Neural cell (in vitro differentiated cells): ENCODE data around the gene ARSD. TPM values are rescaled to one million over a fixed set of nuclear protein-coding genes. Genes with fewer than 3 reads are reported as not detected.
"Not testable (repeated sequence)": the region's sequence is repeated elsewhere in the genome, so short reads cannot be mapped to it uniquely, and the experiment has no call there.

Source experiments
- H2AFZ ChIP-seq: fragments of 200-600, 300-800 bp; sonication (generic), shearing (Covaris generic); 2 replicates; pipeline ENCODE4 v1.6.0; 2014; ENCODE audit warnings: low read depth, mild to moderate bottlenecking, antibody characterized with exemption, low read length, moderate library complexity
- H3F3A ChIP-seq: fragments of 200-600 bp; shearing (Covaris generic); 2 replicates; pipeline ENCODE4 v1.6.1; 2016; ENCODE audit warnings: mild to moderate bottlenecking, moderate library complexity, mixed read lengths, antibody characterized with exemption, low read length; ENCODE audit not compliant: insufficient read depth, poor library complexity, severe bottlenecking
- H3K27ac ChIP-seq: fragments of 200-600, 300-800 bp; sonication (generic), shearing (Covaris generic); 2 replicates; pipeline ENCODE4 v1.5.1; 2014; ENCODE audit warnings: mild to moderate bottlenecking, low read length, moderate library complexity
- H3K27me3 ChIP-seq: fragments of 300-800, 200-600 bp; sonication (generic), shearing (Covaris generic); 2 replicates; pipeline ENCODE4 v1.6.0; 2014; ENCODE audit warnings: mild to moderate bottlenecking, low read depth, low read length, moderate library complexity; ENCODE audit not compliant: insufficient read depth
- H3K36me3 ChIP-seq: fragments of 300-800, 200-600 bp; sonication (generic), shearing (Covaris generic); 2 replicates; pipeline ENCODE4 v1.5.1; 2014; ENCODE audit warnings: mild to moderate bottlenecking, antibody characterized with exemption, low read length, moderate library complexity; ENCODE audit not compliant: insufficient read depth
- H3K4me2 ChIP-seq: fragments of 300-800, 200-600 bp; sonication (generic), shearing (Covaris generic); 2 replicates; pipeline ENCODE4 v1.6.0; 2014; ENCODE audit warnings: mild to moderate bottlenecking, low read length
- H3K4me3 ChIP-seq: fragments of 300-800, 200-600 bp; sonication (generic), shearing (Covaris generic); 2 replicates; pipeline ENCODE4 v1.5.1; 2014; ENCODE audit warnings: mild to moderate bottlenecking, low read length, moderate library complexity
- H3K79me2 ChIP-seq: fragments of 200-600 bp; shearing (Covaris generic); replicated peaks from 2 replicates; pipeline ENCODE4 v1.6.0; 2014; ENCODE audit warnings: mild to moderate bottlenecking, low read length, moderate library complexity; ENCODE audit not compliant: insufficient read depth
- H3K9ac ChIP-seq: fragments of 300-800, 200-600 bp; sonication (generic), shearing (Covaris generic); 2 replicates; pipeline ENCODE4 v1.6.1; 2016; ENCODE audit warnings: mild to moderate bottlenecking, low read length, mixed read lengths
- H3K9me2 ChIP-seq: fragments of 200-600 bp; shearing (Covaris generic); 2 replicates; pipeline ENCODE4 v1.6.1; 2016; ENCODE audit warnings: mild to moderate bottlenecking, low read length, mixed read lengths; ENCODE audit not compliant: insufficient read depth
- H3K9me3 ChIP-seq: fragments of 200-600, 300-800 bp; sonication (generic), shearing (Covaris generic); 2 replicates; pipeline ENCODE4 v1.6.1; 2016; ENCODE audit warnings: mild to moderate bottlenecking, mixed run types, low read length, moderate library complexity, mixed read lengths
- H4K20me1 ChIP-seq: fragments of 200-600 bp; shearing (Covaris generic); 2 replicates; pipeline ENCODE4 v1.6.1; 2016; ENCODE audit warnings: mild to moderate bottlenecking, mixed run types; ENCODE audit not compliant: insufficient read depth
- EP300 ChIP-seq: fragments of 450-650 bp; conservative IDR thresholded peaks from 2 replicates; pipeline ENCODE4 v1.6.1; 2014; ENCODE audit warnings: antibody characterized with exemption, mild to moderate bottlenecking, moderate library complexity; ENCODE audit not compliant: poor library complexity, severe bottlenecking
- EZH2 ChIP-seq: fragments of 200-600, 300-800 bp; shearing (Covaris generic), sonication (generic); IDR thresholded peaks from 2 replicates; pipeline ENCODE4 v1.6.1; 2014; ENCODE audit warnings: antibody characterized with exemption, low read length, borderline replicate concordance, mild to moderate bottlenecking; ENCODE audit not compliant: insufficient read depth, poor library complexity, severe bottlenecking
- MXI1 ChIP-seq: fragments of 450-650 bp; conservative IDR thresholded peaks from 2 replicates; pipeline ENCODE4 v1.6.1; 2014; ENCODE audit warnings: antibody characterized with exemption, mild to moderate bottlenecking; ENCODE audit not compliant: poor library complexity, severe bottlenecking
- POLR2AphosphoS5 ChIP-seq: IDR thresholded peaks from 2 replicates; pipeline ENCODE4 v1.6.1; 2012
- RAD21 ChIP-seq: fragments of 450-650 bp; conservative IDR thresholded peaks from 2 replicates; pipeline ENCODE4 v1.6.1; 2014; ENCODE audit warnings: antibody characterized with exemption, mild to moderate bottlenecking, moderate library complexity
- SMC3 ChIP-seq: fragments of 450-650 bp; conservative IDR thresholded peaks from 2 replicates; pipeline ENCODE4 v1.6.1; 2014; ENCODE audit warnings: antibody characterized with exemption, mild to moderate bottlenecking, moderate library complexity; ENCODE audit not compliant: poor library complexity
- TAF1 ChIP-seq: IDR thresholded peaks from 2 replicates; pipeline ENCODE4 v1.6.1; 2012; ENCODE audit warnings: low read depth
- polyA plus RNA-seq: library from polyadenylated mRNA; depleted of rRNA; stranded (reverse); fragments of >200 nt; gene quantifications from 2 replicates; pipeline ENCODE4 v1.2.3, GENCODE V29; 2014
- TF ChIP-seq, protein P1 (sequence below): IDR thresholded peaks from 2 replicates; pipeline ENCODE4 v1.6.1; 2012; ENCODE audit warnings: borderline replicate concordance
- TF ChIP-seq, protein P2 (sequence below): fragments of 450-650 bp; IDR thresholded peaks from 2 replicates; pipeline ENCODE4 v1.5.1; 2014; ENCODE audit warnings: antibody characterized with exemption, mild to moderate bottlenecking, moderate library complexity; ENCODE audit not compliant: poor library complexity, severe bottlenecking

The ARSD gene
- polyA plus RNA-seq, 1 donor from 2014 or later, result 4.7 TPM

DNA sequence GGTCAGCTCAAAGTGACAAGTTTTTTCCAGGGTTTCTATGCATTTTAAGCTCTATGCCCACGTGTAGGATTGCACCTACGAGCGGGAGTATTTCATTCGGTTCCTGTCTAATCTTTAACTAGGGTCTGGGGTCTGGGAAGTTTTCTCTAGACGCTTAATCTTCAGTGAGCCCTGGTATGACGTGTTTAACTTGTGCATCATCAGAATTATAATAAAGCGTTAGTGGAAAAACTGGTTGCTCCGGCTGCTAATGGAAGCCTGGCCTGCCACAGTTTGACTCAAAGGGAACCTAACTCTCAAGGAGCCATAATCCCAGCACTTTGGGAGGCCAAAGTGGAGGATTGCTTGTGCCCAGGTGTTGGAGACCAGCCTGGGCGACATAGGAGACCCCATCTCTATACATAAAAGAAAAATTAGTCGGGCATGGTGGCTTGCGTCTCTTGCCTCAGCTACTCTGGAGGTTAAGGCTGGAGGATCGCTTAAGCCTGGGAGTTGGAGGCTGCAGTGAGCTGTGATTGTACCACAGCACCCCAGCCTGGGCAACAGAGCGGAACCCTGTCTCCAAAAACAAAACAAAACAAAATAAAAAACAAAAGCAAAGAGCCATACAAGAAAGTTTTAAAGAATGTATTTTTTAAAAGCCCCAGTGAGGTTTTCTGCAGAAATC is 30.2 kb downstream of the ARSD start:
- no peaks in the 10 kb centered on the region for H3K27me3 ChIP-seq
- H3K27ac ChIP-seq, result no peak overlapping the region
- H3K79me2 ChIP-seq, result no peaks in the 10 kb centered on the region
- H3K9me2 ChIP-seq, result no peaks in the 10 kb centered on the region
- no peak overlapping the region for H3K9ac ChIP-seq
- no peak overlapping the region for H3K4me2 ChIP-seq
- H3K9me3 ChIP-seq, result no peaks in the 10 kb centered on the region
- TF ChIP-seq EP300 (no peak), EZH2 (no peak), MXI1 (no peak), SMC3 (no peak)
- H3K36me3 ChIP-seq, result no peaks in the 10 kb centered on the region
- H2AFZ ChIP-seq, result no peak overlapping the region
- no peak overlapping the region for H3K4me3 ChIP-seq
- H3F3A ChIP-seq, result no peaks in the 10 kb centered on the region
- no peaks in the 10 kb centered on the region for H4K20me1 ChIP-seq

DNA sequence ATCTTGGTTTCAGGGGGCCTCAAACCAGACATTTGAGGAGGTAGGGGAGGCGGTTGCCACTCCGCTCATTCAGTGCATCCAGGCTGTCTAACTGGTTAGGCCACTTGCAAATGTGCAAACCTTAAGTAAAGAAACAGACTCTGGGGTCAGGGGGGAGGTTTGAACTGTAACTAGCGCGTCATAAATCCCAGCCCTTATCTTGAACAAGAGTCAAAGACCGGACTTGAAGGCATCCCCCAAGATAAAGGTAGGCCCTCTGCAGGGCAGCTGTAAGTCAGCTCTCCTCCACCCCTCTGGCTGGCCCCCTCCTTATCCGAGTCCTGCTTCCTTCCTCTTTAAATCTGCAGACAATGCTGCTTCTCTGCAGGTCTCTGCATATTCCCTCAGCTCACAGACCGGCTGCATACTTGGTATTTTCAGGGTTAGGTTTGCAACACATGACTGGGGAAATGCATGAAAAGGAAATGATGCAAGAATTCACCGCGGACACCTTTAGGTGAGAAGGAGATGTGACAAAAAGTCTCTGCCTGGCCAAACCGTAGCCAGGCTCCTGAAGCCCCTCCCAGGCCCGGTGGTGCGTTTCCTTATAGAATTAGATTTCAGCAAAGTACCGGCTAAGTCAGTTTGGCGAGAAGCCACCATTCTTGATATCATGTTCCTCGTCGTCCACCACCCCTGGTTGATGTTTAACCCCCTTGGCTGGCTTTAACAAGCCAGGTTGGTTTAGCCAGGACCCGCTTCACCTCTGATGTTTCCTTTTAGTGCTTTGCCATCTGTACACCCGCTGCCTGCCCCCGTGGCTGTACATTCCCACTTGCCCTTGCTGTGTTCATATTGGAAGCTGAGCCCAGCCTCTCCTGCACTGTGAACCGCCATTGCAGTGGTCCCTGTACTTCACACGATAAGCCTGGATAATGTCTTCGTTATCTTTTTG is 31.2 kb downstream of the ARSD start:
- H3K9me2 ChIP-seq, H3K9ac ChIP-seq, H3K9me3 ChIP-seq, H3K4me2 ChIP-seq, H3K79me2 ChIP-seq, H3K4me3 ChIP-seq, H3K27me3 ChIP-seq, H3K36me3 ChIP-seq, H4K20me1 ChIP-seq, H2AFZ ChIP-seq, H3F3A ChIP-seq, H3K27ac ChIP-seq: not testable (repeated sequence)

DNA sequence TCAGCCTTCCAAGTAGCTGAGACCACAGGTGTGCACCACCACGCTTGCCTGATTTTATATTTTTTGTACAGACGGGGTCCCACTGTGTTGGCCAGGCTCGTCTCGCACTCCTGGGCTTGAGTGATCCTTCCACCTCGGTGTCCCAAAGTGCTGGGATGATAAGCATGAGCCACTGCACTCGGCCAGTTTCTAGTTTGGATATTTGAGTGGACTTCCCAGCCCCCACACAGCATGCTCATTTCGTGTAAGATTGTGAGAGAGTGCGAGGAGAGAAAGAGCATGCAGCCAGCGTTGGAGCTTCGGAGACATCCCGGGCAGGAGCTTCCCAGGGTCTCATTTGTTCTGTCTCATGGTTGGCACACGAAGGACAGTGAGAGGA is 31.8 kb downstream of the ARSD start:
- no peak overlapping the region for H3K4me2 ChIP-seq
- H3K79me2 ChIP-seq, result no peaks in the 10 kb centered on the region
- no peaks in the 10 kb centered on the region for H3K9me3 ChIP-seq
- H3K4me3 ChIP-seq, result no peak overlapping the region
- TF ChIP-seq POLR2AphosphoS5 (no peak), TAF1 (no peak), EZH2 (no peak), SMC3 (no peak), RAD21 (no peak), MXI1 (no peak), EP300 (no peak)
- TF ChIP-seq, protein P1, sequence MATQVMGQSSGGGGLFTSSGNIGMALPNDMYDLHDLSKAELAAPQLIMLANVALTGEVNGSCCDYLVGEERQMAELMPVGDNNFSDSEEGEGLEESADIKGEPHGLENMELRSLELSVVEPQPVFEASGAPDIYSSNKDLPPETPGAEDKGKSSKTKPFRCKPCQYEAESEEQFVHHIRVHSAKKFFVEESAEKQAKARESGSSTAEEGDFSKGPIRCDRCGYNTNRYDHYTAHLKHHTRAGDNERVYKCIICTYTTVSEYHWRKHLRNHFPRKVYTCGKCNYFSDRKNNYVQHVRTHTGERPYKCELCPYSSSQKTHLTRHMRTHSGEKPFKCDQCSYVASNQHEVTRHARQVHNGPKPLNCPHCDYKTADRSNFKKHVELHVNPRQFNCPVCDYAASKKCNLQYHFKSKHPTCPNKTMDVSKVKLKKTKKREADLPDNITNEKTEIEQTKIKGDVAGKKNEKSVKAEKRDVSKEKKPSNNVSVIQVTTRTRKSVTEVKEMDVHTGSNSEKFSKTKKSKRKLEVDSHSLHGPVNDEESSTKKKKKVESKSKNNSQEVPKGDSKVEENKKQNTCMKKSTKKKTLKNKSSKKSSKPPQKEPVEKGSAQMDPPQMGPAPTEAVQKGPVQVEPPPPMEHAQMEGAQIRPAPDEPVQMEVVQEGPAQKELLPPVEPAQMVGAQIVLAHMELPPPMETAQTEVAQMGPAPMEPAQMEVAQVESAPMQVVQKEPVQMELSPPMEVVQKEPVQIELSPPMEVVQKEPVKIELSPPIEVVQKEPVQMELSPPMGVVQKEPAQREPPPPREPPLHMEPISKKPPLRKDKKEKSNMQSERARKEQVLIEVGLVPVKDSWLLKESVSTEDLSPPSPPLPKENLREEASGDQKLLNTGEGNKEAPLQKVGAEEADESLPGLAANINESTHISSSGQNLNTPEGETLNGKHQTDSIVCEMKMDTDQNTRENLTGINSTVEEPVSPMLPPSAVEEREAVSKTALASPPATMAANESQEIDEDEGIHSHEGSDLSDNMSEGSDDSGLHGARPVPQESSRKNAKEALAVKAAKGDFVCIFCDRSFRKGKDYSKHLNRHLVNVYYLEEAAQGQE, result no peak
- TF ChIP-seq, protein P2, sequence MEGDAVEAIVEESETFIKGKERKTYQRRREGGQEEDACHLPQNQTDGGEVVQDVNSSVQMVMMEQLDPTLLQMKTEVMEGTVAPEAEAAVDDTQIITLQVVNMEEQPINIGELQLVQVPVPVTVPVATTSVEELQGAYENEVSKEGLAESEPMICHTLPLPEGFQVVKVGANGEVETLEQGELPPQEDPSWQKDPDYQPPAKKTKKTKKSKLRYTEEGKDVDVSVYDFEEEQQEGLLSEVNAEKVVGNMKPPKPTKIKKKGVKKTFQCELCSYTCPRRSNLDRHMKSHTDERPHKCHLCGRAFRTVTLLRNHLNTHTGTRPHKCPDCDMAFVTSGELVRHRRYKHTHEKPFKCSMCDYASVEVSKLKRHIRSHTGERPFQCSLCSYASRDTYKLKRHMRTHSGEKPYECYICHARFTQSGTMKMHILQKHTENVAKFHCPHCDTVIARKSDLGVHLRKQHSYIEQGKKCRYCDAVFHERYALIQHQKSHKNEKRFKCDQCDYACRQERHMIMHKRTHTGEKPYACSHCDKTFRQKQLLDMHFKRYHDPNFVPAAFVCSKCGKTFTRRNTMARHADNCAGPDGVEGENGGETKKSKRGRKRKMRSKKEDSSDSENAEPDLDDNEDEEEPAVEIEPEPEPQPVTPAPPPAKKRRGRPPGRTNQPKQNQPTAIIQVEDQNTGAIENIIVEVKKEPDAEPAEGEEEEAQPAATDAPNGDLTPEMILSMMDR, result no peak
- no peaks in the 10 kb centered on the region for H3K9me2 ChIP-seq
- no peak overlapping the region for H2AFZ ChIP-seq
- H3F3A ChIP-seq, result no peaks in the 10 kb centered on the region
- no peak overlapping the region for H3K27ac ChIP-seq
- H4K20me1 ChIP-seq, result no peaks in the 10 kb centered on the region
- no peaks in the 10 kb centered on the region for H3K27me3 ChIP-seq
- no peaks in the 10 kb centered on the region for H3K36me3 ChIP-seq
- H3K9ac ChIP-seq, result no peak overlapping the region
